ENCODE results near the gene FN3K. TPM values are rescaled to one million over a fixed set of nuclear protein-coding genes. Genes with fewer than 3 reads are reported as not detected.

Gene FN3K
- total and polyA plus RNA-seq, 2 of the 13 experiments (the other 11 are each of a cell fraction or from before 2014, with no cell fraction given): 3.5 to 12.2 TPM

GRCh38 chr17:82772026-82772425 is 36.6 kb downstream of the FN3K start (continued):
- TF ChIP-seq, protein P1, sequence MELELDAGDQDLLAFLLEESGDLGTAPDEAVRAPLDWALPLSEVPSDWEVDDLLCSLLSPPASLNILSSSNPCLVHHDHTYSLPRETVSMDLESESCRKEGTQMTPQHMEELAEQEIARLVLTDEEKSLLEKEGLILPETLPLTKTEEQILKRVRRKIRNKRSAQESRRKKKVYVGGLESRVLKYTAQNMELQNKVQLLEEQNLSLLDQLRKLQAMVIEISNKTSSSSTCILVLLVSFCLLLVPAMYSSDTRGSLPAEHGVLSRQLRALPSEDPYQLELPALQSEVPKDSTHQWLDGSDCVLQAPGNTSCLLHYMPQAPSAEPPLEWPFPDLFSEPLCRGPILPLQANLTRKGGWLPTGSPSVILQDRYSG (CRISPR knock-in tag; IDR thresholded peaks at IDR 0.05): no peak
- TF ChIP-seq NBN (conservative IDR thresholded peaks at IDR 0.05) (no peak), RBFOX2 (IDR thresholded peaks at IDR 0.05; ENCODE audit: low read depth, low read length) (no peak), ZSCAN22 (CRISPR knock-in tag; IDR thresholded peaks at IDR 0.05) (no peak), NFYB (CRISPR knock-in tag; IDR thresholded peaks at IDR 0.05) (no peak), ZNF343 (CRISPR knock-in tag; IDR thresholded peaks at IDR 0.05) (no peak), PBX3 (CRISPR knock-in tag; IDR thresholded peaks at IDR 0.05; ENCODE audit: borderline replicate concordance) (no peak), PRMT3 (CRISPR knock-in tag; IDR thresholded peaks at IDR 0.05; ENCODE audit: borderline replicate concordance, low read depth) (no peak), MAZ (IDR thresholded peaks at IDR 0.05; ENCODE audit: borderline replicate concordance, low read depth, low read length) (no peak), MAZ (CRISPR knock-in tag; IDR thresholded peaks at IDR 0.05; ENCODE audit: low read depth) (no peak), KMT2A (CRISPR knock-in tag; IDR thresholded peaks at IDR 0.05) (no peak), SOX6 (IDR thresholded peaks at IDR 0.05) (no peak), SOX6 (CRISPR knock-in tag; IDR thresholded peaks at IDR 0.05) (peak; percentile 38; the same call in 1 of the 2 replicates), ZNF691 (CRISPR knock-in tag; IDR thresholded peaks at IDR 0.05; ENCODE audit: borderline replicate concordance, low read depth) (no peak)
- TF ChIP-seq, protein P2, sequence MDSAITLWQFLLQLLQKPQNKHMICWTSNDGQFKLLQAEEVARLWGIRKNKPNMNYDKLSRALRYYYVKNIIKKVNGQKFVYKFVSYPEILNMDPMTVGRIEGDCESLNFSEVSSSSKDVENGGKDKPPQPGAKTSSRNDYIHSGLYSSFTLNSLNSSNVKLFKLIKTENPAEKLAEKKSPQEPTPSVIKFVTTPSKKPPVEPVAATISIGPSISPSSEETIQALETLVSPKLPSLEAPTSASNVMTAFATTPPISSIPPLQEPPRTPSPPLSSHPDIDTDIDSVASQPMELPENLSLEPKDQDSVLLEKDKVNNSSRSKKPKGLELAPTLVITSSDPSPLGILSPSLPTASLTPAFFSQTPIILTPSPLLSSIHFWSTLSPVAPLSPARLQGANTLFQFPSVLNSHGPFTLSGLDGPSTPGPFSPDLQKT (CRISPR knock-in tag; IDR thresholded peaks at IDR 0.05; ENCODE audit: borderline replicate concordance): no peak
- TF ChIP-seq, protein P3, sequence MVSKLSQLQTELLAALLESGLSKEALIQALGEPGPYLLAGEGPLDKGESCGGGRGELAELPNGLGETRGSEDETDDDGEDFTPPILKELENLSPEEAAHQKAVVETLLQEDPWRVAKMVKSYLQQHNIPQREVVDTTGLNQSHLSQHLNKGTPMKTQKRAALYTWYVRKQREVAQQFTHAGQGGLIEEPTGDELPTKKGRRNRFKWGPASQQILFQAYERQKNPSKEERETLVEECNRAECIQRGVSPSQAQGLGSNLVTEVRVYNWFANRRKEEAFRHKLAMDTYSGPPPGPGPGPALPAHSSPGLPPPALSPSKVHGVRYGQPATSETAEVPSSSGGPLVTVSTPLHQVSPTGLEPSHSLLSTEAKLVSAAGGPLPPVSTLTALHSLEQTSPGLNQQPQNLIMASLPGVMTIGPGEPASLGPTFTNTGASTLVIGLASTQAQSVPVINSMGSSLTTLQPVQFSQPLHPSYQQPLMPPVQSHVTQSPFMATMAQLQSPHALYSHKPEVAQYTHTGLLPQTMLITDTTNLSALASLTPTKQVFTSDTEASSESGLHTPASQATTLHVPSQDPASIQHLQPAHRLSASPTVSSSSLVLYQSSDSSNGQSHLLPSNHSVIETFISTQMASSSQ (IDR thresholded peaks at IDR 0.05; ENCODE audit: low read depth): no peak
- TF ChIP-seq, protein P3 (CRISPR knock-in tag; IDR thresholded peaks at IDR 0.05; ENCODE audit: borderline replicate concordance): no peak
- TF ChIP-seq, protein P4, sequence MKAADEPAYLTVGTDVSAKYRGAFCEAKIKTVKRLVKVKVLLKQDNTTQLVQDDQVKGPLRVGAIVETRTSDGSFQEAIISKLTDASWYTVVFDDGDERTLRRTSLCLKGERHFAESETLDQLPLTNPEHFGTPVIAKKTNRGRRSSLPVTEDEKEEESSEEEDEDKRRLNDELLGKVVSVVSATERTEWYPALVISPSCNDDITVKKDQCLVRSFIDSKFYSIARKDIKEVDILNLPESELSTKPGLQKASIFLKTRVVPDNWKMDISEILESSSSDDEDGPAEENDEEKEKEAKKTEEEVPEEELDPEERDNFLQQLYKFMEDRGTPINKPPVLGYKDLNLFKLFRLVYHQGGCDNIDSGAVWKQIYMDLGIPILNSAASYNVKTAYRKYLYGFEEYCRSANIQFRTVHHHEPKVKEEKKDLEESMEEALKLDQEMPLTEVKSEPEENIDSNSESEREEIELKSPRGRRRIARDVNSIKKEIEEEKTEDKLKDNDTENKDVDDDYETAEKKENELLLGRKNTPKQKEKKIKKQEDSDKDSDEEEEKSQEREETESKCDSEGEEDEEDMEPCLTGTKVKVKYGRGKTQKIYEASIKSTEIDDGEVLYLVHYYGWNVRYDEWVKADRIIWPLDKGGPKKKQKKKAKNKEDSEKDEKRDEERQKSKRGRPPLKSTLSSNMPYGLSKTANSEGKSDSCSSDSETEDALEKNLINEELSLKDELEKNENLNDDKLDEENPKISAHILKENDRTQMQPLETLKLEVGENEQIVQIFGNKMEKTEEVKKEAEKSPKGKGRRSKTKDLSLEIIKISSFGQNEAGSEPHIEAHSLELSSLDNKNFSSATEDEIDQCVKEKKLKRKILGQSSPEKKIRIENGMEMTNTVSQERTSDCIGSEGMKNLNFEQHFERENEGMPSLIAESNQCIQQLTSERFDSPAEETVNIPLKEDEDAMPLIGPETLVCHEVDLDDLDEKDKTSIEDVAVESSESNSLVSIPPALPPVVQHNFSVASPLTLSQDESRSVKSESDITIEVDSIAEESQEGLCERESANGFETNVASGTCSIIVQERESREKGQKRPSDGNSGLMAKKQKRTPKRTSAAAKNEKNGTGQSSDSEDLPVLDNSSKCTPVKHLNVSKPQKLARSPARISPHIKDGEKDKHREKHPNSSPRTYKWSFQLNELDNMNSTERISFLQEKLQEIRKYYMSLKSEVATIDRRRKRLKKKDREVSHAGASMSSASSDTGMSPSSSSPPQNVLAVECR (CRISPR knock-in tag; IDR thresholded peaks at IDR 0.05; ENCODE audit: borderline replicate concordance): peak; percentile 40; the same call in 1 of the 2 replicates
